ENCODE data around the gene RASD2. TPM values are rescaled to one million over a fixed set of nuclear protein-coding genes. Genes with fewer than 3 reads are reported as not detected.

RASD2 gene
- total RNA-seq, 1 donor, result not detected

DNA sequence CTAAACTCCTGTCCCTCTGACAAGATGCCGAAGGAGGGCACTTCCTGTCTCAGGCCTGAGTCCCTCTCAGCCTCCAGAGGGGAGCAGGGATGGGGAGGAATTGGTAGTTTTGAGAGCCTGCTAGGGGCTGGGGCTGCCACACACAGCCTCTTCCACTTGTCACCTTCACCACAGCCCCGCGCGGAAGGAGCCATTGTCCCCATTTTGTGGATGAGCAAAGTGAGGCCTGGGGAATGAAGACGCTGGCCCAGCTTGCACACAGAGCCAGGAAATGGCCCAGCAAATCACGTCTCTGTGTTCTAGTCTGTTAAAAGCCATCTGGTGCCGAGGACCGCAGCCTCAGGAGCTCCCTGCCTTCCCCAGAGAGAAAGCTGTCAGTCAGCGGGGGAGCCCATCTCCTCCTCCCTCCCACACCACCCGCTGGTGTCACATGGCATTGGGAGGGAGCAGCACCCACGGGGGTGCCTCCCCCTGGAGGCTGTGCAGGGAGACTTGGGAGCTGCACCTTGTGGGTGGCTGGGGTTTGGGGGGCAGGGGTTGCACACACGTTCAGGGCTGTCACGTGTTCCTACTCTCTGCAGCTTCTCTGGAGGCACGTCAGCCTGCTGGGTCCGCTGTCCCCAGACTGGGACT is 34.6 kb downstream of the RASD2 start:
- no peak for DNase-seq (ENCODE audit: low read depth)
- TF ChIP-seq, protein P1, sequence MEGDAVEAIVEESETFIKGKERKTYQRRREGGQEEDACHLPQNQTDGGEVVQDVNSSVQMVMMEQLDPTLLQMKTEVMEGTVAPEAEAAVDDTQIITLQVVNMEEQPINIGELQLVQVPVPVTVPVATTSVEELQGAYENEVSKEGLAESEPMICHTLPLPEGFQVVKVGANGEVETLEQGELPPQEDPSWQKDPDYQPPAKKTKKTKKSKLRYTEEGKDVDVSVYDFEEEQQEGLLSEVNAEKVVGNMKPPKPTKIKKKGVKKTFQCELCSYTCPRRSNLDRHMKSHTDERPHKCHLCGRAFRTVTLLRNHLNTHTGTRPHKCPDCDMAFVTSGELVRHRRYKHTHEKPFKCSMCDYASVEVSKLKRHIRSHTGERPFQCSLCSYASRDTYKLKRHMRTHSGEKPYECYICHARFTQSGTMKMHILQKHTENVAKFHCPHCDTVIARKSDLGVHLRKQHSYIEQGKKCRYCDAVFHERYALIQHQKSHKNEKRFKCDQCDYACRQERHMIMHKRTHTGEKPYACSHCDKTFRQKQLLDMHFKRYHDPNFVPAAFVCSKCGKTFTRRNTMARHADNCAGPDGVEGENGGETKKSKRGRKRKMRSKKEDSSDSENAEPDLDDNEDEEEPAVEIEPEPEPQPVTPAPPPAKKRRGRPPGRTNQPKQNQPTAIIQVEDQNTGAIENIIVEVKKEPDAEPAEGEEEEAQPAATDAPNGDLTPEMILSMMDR (IDR thresholded peaks at IDR 0.05; ENCODE audit: insufficient read depth, low read depth, low read length), result no peak

DNA sequence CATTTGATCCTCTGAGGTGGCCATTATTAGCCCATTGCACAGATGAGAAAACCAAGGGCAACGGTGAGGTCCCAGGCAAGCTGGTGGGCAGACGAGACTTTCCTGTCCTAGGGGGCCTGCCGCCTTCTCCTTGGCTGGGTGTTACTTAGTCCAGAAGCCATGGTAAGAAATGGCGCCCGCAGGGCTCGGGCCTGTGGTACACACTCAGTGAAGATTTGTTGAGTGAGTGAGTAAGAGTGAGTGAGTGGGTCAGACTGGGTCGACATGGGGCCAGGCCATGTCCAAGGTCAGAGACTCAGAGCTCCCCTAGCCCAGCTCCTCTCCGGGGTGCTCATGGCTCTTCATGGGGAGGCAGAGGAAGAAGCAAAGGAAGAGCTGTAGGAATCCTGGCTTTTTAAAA is 36.0 kb downstream of the RASD2 start:
- no peak for DNase-seq (ENCODE audit: low read depth)
- no peak overlapping the region for H3K4me3 ChIP-seq (ENCODE audit: low read depth, low read length)
- TF ChIP-seq, protein P1 (IDR thresholded peaks at IDR 0.05; ENCODE audit: insufficient read depth, low read depth, low read length), result no peak

More for the DNA sequence above, 34.6 kb downstream of the RASD2 start:
- no peak overlapping the region for H3K4me3 ChIP-seq (ENCODE audit: low read depth, low read length)

DNA sequence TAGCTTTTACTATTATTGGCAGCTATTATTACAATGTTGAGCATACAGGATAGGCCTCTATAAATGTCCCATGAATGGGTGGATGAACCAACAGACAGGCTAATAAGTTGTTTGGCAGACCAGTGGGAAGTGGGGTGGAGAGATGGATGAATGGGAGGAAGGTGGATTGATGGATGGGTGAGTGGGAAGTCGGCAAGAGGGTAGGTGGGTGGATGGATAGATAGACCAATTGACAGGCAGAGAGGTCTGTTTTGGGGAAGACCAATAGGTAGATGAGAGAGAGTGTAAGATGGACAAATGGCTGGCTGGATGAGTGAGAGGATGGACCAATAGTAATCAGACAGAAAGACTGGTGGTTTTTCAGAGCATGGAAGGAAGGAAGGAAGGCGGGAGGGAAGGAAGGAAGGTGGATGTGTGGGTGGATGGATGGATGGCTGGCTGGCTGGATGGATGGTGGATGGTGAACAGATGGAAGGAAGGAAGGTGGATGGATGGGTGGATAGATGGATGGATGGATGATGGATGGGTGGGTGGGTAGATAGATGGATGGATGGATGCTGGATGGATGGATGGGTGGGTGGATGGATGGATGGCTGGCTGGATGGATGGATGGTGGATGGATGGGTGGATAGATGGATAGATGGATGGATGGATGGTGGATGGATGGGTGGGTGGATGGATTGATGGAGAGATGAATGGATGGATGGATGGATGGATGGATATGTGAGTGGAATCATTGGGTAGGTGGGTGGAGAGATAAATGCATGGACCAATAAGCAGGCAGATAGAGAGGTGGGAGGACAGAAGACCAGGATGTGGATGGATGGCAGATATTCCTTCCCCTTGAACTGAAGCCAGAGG is 37.4 kb downstream of the RASD2 start:
- no peak for DNase-seq (ENCODE audit: low read depth)
- no peak overlapping the region for H3K4me3 ChIP-seq (ENCODE audit: low read depth, low read length)
- TF ChIP-seq, protein P1 (IDR thresholded peaks at IDR 0.05; ENCODE audit: insufficient read depth, low read depth, low read length), result no peak

DNA sequence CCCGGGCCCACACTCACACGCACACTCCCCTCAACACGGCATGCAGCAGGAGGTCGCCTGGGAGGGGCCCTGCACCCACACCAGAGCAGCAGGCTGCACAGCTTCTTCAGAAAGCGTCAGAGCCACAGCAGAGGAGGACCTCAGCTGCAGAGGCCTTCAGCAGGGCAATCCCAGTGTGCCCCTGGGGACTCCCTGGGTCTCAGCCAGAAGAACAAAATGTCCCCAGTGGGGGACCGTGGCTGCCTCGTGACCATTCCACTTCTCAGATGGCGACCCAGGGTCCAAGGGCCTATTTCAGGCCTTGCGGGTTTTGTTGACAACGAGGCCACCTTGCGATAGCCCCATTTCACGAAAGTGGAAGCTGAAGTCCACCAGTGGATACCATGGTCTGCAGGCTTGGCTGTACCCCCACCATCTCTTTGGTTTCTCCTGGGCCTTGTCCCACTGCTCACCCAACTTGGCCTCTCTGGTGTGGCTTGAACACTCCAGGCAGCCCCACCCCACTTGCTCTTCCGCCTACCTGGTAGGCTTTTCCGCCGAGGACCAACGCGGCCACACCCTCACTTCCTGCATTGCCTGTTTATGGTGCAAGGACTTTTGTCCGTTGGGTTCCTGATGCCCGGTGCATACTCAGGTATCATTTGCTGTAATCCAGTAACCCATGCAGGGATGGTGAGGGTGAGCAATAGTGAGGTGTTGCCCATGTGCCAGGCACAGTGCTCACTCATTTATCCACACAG is 38.4 kb downstream of the RASD2 start:
- DNase-seq (ENCODE audit: low read depth), result no peak
- H3K4me3 ChIP-seq (ENCODE audit: low read depth, low read length), result no peak overlapping the region

DNA sequence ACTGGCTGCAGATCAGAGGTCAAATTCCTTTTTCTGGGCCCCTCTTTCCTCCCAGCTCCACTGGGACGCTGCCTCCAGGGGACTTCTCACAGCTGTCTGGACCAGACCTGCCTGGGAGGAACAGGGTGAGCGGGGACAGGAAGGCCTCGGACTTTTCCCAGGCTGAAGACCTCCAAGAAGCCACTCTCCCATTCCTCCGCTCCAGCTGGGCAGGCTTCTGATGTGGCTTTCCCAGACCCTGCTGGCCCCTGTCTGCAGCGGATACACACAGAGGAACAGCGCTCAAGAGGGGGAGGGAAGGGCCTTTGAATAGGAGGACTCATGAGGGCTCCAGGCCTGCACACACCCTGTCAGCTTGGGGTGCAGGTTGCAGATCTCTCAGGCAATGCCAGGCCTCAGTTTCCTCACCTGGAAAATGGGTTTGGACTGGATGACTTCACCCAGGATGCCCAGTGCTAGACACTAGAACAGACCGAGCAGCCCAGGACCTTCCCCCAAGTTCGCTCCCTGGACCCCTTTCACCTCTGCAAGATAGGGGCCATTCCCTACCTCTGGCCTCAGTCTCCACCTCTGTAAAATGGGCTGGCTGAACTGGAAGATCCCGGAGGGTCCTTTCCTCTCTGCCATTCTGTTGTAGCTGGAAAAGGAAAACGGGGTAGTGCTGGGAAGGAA is 39.9 kb downstream of the RASD2 start:
- no peak for DNase-seq (ENCODE audit: low read depth)
- H3K4me3 ChIP-seq (ENCODE audit: low read depth, low read length), result no peak overlapping the region
- TF ChIP-seq, protein P1 (IDR thresholded peaks at IDR 0.05; ENCODE audit: insufficient read depth, low read depth, low read length), result no peak

More for the DNA sequence above, 38.4 kb downstream of the RASD2 start:
- TF ChIP-seq, protein P1 (IDR thresholded peaks at IDR 0.05; ENCODE audit: insufficient read depth, low read depth, low read length), result no peak

DNA sequence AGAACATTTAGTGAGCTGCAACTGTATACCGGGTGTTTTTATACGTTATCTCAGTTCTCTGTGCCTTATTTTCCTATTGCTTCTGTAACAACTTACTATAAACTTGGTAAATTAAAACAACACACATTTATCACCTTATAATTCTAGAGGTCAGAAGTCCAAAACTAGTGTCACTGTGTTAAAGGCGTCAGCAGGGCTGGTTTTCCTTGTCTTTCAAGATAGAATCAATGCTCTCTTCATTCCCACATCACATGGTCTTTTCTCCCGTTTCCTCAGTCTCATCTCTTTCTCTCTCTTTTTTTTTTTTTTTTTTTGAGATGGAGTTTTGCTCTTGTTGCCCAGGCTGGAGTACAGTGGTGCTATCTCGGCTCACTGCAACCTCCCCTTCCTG is 40.4 kb downstream of the RASD2 start:
- TF ChIP-seq, protein P1 (IDR thresholded peaks at IDR 0.05; ENCODE audit: insufficient read depth, low read depth, low read length), result no peak
- no peak overlapping the region for H3K4me3 ChIP-seq (ENCODE audit: low read depth, low read length)
- no peak for DNase-seq (ENCODE audit: low read depth)

Data from fibroblast of villous mesenchyme (primary cell).